ENCODE data around the gene RAB8A. TPM values are rescaled to one million over a fixed set of nuclear protein-coding genes. Genes with fewer than 3 reads are reported as not detected.
A peak's percentile ranks its signal among the peaks of the same experiment; 100 is the strongest.

Gene RAB8A
- total and polyA plus RNA-seq, 9 of the 15 experiments (the other 6 are each of a cell fraction or from before 2014, with no cell fraction given), result 11.2 to 102 (median 53.2) TPM

DNA sequence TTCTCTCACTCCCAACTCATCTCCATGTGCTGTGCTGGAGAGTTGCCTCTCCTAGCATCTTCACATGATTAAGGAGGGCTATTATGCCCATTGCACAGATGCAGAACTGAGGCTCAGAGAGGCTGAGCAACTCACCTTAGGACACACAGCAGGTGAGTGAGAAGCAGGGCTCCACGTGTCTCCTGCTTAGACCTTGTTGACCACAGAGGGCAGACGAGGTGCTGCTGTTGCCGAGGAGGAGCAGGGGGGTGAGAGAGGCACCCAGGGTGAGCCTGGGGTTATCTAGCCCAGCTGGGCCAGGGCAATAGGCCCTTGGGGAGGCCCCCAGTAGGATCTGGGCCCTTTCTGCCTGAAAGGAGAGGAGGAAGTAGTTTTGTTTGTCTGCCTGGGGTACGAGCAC is 29.4 kb downstream of the RAB8A start (continued):
- TF ChIP-seq, protein P1, sequence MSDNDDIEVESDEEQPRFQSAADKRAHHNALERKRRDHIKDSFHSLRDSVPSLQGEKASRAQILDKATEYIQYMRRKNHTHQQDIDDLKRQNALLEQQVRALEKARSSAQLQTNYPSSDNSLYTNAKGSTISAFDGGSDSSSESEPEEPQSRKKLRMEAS (CRISPR knock-in tag; IDR thresholded peaks at IDR 0.05), result peak; percentile 89
- TF ChIP-seq NR2C1 (IDR thresholded peaks at IDR 0.05) (peak; percentile 52), NR2C1 (tag; IDR thresholded peaks at IDR 0.05) (no peak), MYC (IDR thresholded peaks at IDR 0.05; ENCODE audit: low read depth, low read length) (peak; percentile 57), MYC (CRISPR knock-in tag; IDR thresholded peaks at IDR 0.05; ENCODE audit: borderline replicate concordance, low read depth) (no peak), SMARCA5 (IDR thresholded peaks at IDR 0.05) (peak; percentile 99), OTX1 (CRISPR knock-in tag; IDR thresholded peaks at IDR 0.05) (no peak), HNRNPL (IDR thresholded peaks at IDR 0.05; ENCODE audit: low read depth, low read length) (no peak), RHOXF2B (CRISPR knock-in tag; conservative IDR thresholded peaks at IDR 0.05) (no peak), ZFP36 (IDR thresholded peaks at IDR 0.05; ENCODE audit: low read depth, low read length, partially characterized antibody) (peak; percentile 96), ZNF75A (CRISPR knock-in tag; IDR thresholded peaks at IDR 0.05) (no peak), CBX1 (IDR thresholded peaks at IDR 0.05; ENCODE audit: low read depth) (peak; percentile 99; the same call in 1 of the 2 replicates), BCOR (IDR thresholded peaks at IDR 0.05) (peak; percentile 99), ZNF707 (CRISPR knock-in tag; conservative IDR thresholded peaks at IDR 0.05) (no peak), HDGF (IDR thresholded peaks at IDR 0.05) (peak; percentile 60; the same call in 1 of the 2 replicates), RNF2 (IDR thresholded peaks at IDR 0.05) (peak; percentile 56; the same call in 1 of the 2 replicates)
- TF ChIP-seq, protein P2, sequence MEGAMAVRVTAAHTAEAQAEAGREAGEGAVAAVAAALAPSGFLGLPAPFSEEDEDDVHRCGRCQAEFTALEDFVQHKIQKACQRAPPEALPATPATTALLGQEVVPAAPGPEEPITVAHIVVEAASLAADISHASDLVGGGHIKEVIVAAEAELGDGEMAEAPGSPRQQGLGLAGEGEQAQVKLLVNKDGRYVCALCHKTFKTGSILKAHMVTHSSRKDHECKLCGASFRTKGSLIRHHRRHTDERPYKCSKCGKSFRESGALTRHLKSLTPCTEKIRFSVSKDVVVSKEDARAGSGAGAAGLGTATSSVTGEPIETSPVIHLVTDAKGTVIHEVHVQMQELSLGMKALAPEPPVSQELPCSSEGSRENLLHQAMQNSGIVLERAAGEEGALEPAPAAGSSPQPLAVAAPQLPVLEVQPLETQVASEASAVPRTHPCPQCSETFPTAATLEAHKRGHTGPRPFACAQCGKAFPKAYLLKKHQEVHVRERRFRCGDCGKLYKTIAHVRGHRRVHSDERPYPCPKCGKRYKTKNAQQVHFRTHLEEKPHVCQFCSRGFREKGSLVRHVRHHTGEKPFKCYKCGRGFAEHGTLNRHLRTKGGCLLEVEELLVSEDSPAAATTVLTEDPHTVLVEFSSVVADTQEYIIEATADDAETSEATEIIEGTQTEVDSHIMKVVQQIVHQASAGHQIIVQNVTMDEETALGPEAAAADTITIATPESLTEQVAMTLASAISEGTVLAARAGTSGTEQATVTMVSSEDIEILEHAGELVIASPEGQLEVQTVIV (CRISPR knock-in tag; IDR thresholded peaks at IDR 0.05; ENCODE audit: borderline replicate concordance), result no peak
- TF ChIP-seq, protein P3, sequence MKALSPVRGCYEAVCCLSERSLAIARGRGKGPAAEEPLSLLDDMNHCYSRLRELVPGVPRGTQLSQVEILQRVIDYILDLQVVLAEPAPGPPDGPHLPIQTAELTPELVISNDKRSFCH (CRISPR knock-in tag; IDR thresholded peaks at IDR 0.05), result no peak
- TF ChIP-seq, protein P3 (tag; IDR thresholded peaks at IDR 0.05), result 0 out of 2 replicates have a peak, but pooled peaks have one; percentile 35
- TF ChIP-seq, protein P4, sequence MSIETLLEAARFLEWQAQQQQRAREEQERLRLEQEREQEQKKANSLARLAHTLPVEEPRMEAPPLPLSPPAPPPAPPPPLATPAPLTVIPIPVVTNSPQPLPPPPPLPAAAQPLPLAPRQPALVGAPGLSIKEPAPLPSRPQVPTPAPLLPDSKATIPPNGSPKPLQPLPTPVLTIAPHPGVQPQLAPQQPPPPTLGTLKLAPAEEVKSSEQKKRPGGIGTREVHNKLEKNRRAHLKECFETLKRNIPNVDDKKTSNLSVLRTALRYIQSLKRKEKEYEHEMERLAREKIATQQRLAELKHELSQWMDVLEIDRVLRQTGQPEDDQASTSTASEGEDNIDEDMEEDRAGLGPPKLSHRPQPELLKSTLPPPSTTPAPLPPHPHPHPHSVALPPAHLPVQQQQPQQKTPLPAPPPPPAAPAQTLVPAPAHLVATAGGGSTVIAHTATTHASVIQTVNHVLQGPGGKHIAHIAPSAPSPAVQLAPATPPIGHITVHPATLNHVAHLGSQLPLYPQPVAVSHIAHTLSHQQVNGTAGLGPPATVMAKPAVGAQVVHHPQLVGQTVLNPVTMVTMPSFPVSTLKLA (conservative IDR thresholded peaks at IDR 0.05), result peak; percentile 60 to 77; a peak in 3 of 4 replicates
- TF ChIP-seq, protein P5, sequence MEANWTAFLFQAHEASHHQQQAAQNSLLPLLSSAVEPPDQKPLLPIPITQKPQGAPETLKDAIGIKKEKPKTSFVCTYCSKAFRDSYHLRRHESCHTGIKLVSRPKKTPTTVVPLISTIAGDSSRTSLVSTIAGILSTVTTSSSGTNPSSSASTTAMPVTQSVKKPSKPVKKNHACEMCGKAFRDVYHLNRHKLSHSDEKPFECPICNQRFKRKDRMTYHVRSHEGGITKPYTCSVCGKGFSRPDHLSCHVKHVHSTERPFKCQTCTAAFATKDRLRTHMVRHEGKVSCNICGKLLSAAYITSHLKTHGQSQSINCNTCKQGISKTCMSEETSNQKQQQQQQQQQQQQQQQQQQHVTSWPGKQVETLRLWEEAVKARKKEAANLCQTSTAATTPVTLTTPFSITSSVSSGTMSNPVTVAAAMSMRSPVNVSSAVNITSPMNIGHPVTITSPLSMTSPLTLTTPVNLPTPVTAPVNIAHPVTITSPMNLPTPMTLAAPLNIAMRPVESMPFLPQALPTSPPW (CRISPR knock-in tag; IDR thresholded peaks at IDR 0.05), result peak; percentile 79
- TF ChIP-seq, protein P6, sequence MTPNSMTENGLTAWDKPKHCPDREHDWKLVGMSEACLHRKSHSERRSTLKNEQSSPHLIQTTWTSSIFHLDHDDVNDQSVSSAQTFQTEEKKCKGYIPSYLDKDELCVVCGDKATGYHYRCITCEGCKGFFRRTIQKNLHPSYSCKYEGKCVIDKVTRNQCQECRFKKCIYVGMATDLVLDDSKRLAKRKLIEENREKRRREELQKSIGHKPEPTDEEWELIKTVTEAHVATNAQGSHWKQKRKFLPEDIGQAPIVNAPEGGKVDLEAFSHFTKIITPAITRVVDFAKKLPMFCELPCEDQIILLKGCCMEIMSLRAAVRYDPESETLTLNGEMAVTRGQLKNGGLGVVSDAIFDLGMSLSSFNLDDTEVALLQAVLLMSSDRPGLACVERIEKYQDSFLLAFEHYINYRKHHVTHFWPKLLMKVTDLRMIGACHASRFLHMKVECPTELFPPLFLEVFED (CRISPR knock-in tag; conservative IDR thresholded peaks at IDR 0.05), result no peak
- TF ChIP-seq, protein P7, sequence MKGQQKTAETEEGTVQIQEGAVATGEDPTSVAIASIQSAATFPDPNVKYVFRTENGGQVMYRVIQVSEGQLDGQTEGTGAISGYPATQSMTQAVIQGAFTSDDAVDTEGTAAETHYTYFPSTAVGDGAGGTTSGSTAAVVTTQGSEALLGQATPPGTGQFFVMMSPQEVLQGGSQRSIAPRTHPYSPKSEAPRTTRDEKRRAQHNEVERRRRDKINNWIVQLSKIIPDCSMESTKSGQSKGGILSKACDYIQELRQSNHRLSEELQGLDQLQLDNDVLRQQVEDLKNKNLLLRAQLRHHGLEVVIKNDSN (CRISPR knock-in tag; IDR thresholded peaks at IDR 0.05), result peak; percentile 73
